Measurements from ENCODE around the gene HOXA9.

The HOXA9 gene

GRCh38 chr7:27209933-27210440 lies 44.6 kb upstream of the HOXA9 start:
- no peak overlapping the region for H3K4me3 ChIP-seq (ENCODE audit: low read length in 2 of 2)
- no peak overlapping the region for H3K23ac ChIP-seq (ENCODE audit: low read depth, low read length, poor library complexity)
- no peaks in the 10 kb centered on the region for H3K9me3 ChIP-seq (replicated peaks in 1 of 2; ENCODE audit: control insufficient read depth in 2 of 2, insufficient read depth in 1 of 2, low read depth in 1 of 2, low read length in 2 of 2)
- no peak overlapping the region for H4K8ac ChIP-seq (ENCODE audit: low read depth, low read length)
- H3K27ac ChIP-seq (replicated peaks; ENCODE audit: low read length) = no peak overlapping the region
- H2AK5ac ChIP-seq (ENCODE audit: low read depth, low read length) = no peak overlapping the region
- DNase-seq (ENCODE audit: low spot score) = no peak
- no peak overlapping the region for H3K18ac ChIP-seq (ENCODE audit: low read length)
- no peaks in the 10 kb centered on the region for H3K36me3 ChIP-seq (replicated peaks in 1 of 2; ENCODE audit: control insufficient read depth in 2 of 2, insufficient read depth in 2 of 2, low read length in 2 of 2)
- no peak overlapping the region for H3K14ac ChIP-seq (ENCODE audit: low read length)
- H3K4me2 ChIP-seq (ENCODE audit: insufficient read depth, low read length, poor library complexity, severe bottlenecking) = no peak overlapping the region
- no peak overlapping the region for H2BK5ac ChIP-seq (ENCODE audit: low read length)
- H3K4me1 ChIP-seq (ENCODE audit: control insufficient read depth in 2 of 2, insufficient read depth in 1 of 2, low read depth in 1 of 2, low read length in 2 of 2) = no peaks in the 10 kb centered on the region
- H2BK120ac ChIP-seq (ENCODE audit: low read depth, low read length) = no peak overlapping the region
- no peak overlapping the region for H3K4ac ChIP-seq (ENCODE audit: low read length)
- H4K91ac ChIP-seq (ENCODE audit: low read depth, low read length, poor library complexity) = no peak overlapping the region
- H3K9ac ChIP-seq (ENCODE audit: low read depth, low read length, poor library complexity) = no peak overlapping the region
- H3K79me1 ChIP-seq (ENCODE audit: low read depth, low read length) = no peaks in the 10 kb centered on the region
- no peak overlapping the region for H2AFZ ChIP-seq (ENCODE audit: low read length)
- no peak overlapping the region for H2BK15ac ChIP-seq (ENCODE audit: low read length)
- no CpG with 5 or more reads among the region's 11 CpGs for WGBS, 2 donors (ENCODE audit: extremely low coverage in 2 of 2, insufficient read length in 2 of 2, insufficient replicate concordance in 1 of 2)
- H3K27me3 ChIP-seq (ENCODE audit: control insufficient read depth in 3 of 3, insufficient read depth in 3 of 3, low read depth in 1 of 3, low read length in 3 of 3) = peaks cover 49 to 100% (median 97%) of the 10 kb centered on the region in 3 experiments
- H2BK12ac ChIP-seq (ENCODE audit: low read length) = no peak overlapping the region

DNA sequence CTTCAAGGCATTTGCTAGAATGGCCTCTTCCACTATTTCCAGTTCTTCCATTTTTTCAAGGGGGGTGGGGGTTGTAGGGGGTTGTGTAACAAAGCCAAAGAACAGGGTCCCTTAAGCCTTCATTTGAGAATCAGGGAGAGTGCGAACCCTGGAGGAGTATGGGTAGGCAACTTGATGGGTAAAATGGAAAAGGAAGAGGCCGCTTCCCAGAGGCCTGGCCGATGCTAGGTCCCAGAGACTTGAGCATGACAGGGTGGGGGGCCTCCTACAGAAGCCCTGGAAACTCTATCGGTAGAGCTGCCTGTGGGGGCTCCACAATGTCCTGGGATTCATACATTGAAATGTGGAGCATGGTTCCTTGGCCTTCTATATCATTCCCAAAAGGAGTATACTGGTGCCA lies 43.7 kb upstream of the HOXA9 start:
- Histone ChIP-seq H4K91ac (ENCODE audit: low read depth, low read length, poor library complexity) (no peak overlapping the region), H2BK12ac (ENCODE audit: low read length) (no peak overlapping the region), H3K36me3 (replicated peaks in 1 of 2; ENCODE audit: control insufficient read depth in 2 of 2, insufficient read depth in 2 of 2, low read length in 2 of 2) (no peaks in the 10 kb centered on the region), H3K4me1 (ENCODE audit: control insufficient read depth in 2 of 2, insufficient read depth in 1 of 2, low read depth in 1 of 2, low read length in 2 of 2) (no peaks in the 10 kb centered on the region), H3K4ac (ENCODE audit: low read length) (no peak overlapping the region), H2AK5ac (ENCODE audit: low read depth, low read length) (no peak overlapping the region), H3K79me1 (ENCODE audit: low read depth, low read length) (no peaks in the 10 kb centered on the region), H3K9me3 (replicated peaks in 1 of 2; ENCODE audit: control insufficient read depth in 2 of 2, insufficient read depth in 1 of 2, low read depth in 1 of 2, low read length in 2 of 2) (no peaks in the 10 kb centered on the region), H3K9ac (ENCODE audit: low read depth, low read length, poor library complexity) (no peak overlapping the region), H2AFZ (ENCODE audit: low read length) (no peak overlapping the region), H3K4me3 (ENCODE audit: low read length in 2 of 2) (no peak overlapping the region), H3K4me2 (ENCODE audit: insufficient read depth, low read length, poor library complexity, severe bottlenecking) (no peak overlapping the region), H2BK5ac (ENCODE audit: low read length) (no peak overlapping the region), H3K23ac (ENCODE audit: low read depth, low read length, poor library complexity) (no peak overlapping the region), H2BK120ac (ENCODE audit: low read depth, low read length) (no peak overlapping the region), H2BK15ac (ENCODE audit: low read length) (no peak overlapping the region), H3K27me3 (ENCODE audit: control insufficient read depth in 3 of 3, insufficient read depth in 3 of 3, low read depth in 1 of 3, low read length in 3 of 3) (peaks cover 50 to 100% (median 97%) of the 10 kb centered on the region in 3 experiments), H4K8ac (ENCODE audit: low read depth, low read length) (no peak overlapping the region), H3K14ac (ENCODE audit: low read length) (no peak overlapping the region), H3K18ac (ENCODE audit: low read length) (no peak overlapping the region), H3K27ac (replicated peaks; ENCODE audit: low read length) (no peak overlapping the region)
- no CpG with 5 or more reads among the region's 4 CpGs for WGBS, 2 donors (ENCODE audit: extremely low coverage in 2 of 2, insufficient read length in 2 of 2, insufficient replicate concordance in 1 of 2)
- DNase-seq (ENCODE audit: low spot score) = no peak

- Histone ChIP-seq H3K27ac (replicated peaks; ENCODE audit: low read length) (no peak overlapping the region), H2AK5ac (ENCODE audit: low read depth, low read length) (no peak overlapping the region), H2BK12ac (ENCODE audit: low read length) (no peak overlapping the region), H3K36me3 (replicated peaks in 1 of 2; ENCODE audit: control insufficient read depth in 2 of 2, insufficient read depth in 2 of 2, low read length in 2 of 2) (no peaks in the 10 kb centered on the region), H3K79me1 (ENCODE audit: low read depth, low read length) (no peaks in the 10 kb centered on the region), H3K4me1 (ENCODE audit: control insufficient read depth in 2 of 2, insufficient read depth in 1 of 2, low read depth in 1 of 2, low read length in 2 of 2) (no peaks in the 10 kb centered on the region), H3K23ac (ENCODE audit: low read depth, low read length, poor library complexity) (no peak overlapping the region), H3K18ac (ENCODE audit: low read length) (no peak overlapping the region), H3K4ac (ENCODE audit: low read length) (no peak overlapping the region), H2BK15ac (ENCODE audit: low read length) (no peak overlapping the region), H4K91ac (ENCODE audit: low read depth, low read length, poor library complexity) (no peak overlapping the region), H2AFZ (ENCODE audit: low read length) (no peak overlapping the region), H3K9ac (ENCODE audit: low read depth, low read length, poor library complexity) (no peak overlapping the region), H3K27me3 (ENCODE audit: control insufficient read depth in 3 of 3, insufficient read depth in 3 of 3, low read depth in 1 of 3, low read length in 3 of 3) (peaks cover 43 to 100% (median 97%) of the 10 kb centered on the region in 3 experiments), H3K9me3 (replicated peaks in 1 of 2; ENCODE audit: control insufficient read depth in 2 of 2, insufficient read depth in 1 of 2, low read depth in 1 of 2, low read length in 2 of 2) (no peaks in the 10 kb centered on the region), H3K14ac (ENCODE audit: low read length) (no peak overlapping the region), H2BK5ac (ENCODE audit: low read length) (no peak overlapping the region), H4K8ac (ENCODE audit: low read depth, low read length) (no peak overlapping the region), H3K4me3 (ENCODE audit: low read length in 2 of 2) (no peak overlapping the region), H2BK120ac (ENCODE audit: low read depth, low read length) (no peak overlapping the region), H3K4me2 (ENCODE audit: insufficient read depth, low read length, poor library complexity, severe bottlenecking) (no peak overlapping the region)
- DNase-seq (ENCODE audit: low spot score) = no peak
- WGBS, 2 donors (ENCODE audit: extremely low coverage in 2 of 2, insufficient read length in 2 of 2, insufficient replicate concordance in 1 of 2) = no CpG with 5 or more reads among the region's 7 CpGs
These were observed 42.1 kb upstream of the HOXA9 start for GRCh38 chr7:27207348-27207985.

DNA sequence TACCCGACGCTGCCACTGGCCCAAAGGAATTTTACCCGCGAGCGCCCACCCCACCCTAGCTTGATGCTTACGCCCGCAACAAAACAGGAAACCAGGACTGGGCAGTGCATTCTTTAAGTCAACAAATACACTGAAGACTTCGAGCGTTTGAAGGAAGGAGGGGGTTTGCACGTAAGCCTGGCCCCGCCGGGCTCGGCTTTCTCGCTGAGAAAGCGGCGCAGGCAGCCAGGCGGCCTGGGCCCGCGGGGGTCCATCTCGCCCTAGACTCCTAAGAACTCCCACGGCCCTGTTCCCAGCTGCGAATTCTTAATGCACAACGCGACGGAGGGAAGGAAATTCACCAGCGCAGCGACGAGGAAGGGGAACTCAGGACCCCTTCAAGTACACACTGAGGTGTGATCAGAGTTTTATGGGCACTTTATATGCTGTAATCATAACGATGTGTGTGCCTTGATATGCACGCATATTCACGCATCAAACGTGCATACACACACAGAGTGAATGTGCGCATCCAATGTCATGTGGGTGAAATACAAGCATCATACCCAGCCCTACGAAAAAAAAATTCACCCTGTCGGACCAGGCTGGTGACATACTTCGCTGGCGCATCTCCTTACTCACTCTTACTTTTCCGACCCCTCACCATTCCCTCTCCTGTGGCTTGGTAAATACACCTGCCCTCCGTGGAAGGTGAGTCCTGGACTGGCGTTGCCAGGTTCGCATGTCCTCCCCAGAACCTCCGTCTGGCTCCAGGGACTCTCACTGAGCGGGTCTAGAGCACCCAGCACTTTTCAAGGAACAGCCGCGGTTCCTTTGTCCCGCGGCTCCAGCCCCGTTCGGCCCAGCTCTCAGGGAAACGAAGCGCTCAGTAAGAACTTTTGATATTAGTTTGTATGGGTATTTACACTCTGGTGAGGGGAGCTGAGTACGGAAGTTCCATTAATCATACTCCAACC lies 40.3 kb upstream of the HOXA9 start:
- Histone ChIP-seq H3K4ac (ENCODE audit: low read length) (no peak overlapping the region), H3K4me1 (ENCODE audit: control insufficient read depth in 2 of 2, insufficient read depth in 1 of 2, low read depth in 1 of 2, low read length in 2 of 2) (no peaks in the 10 kb centered on the region), H4K8ac (ENCODE audit: low read depth, low read length) (no peak overlapping the region), H3K9ac (ENCODE audit: low read depth, low read length, poor library complexity) (no peak overlapping the region), H3K4me2 (ENCODE audit: insufficient read depth, low read length, poor library complexity, severe bottlenecking) (no peak overlapping the region), H2BK5ac (ENCODE audit: low read length) (no peak overlapping the region), H2BK120ac (ENCODE audit: low read depth, low read length) (no peak overlapping the region), H2BK15ac (ENCODE audit: low read length) (no peak overlapping the region), H2AK5ac (ENCODE audit: low read depth, low read length) (no peak overlapping the region), H3K23ac (ENCODE audit: low read depth, low read length, poor library complexity) (peak overlapping the region; percentile 89), H3K36me3 (replicated peaks in 1 of 2; ENCODE audit: control insufficient read depth in 2 of 2, insufficient read depth in 2 of 2, low read length in 2 of 2) (no peaks in the 10 kb centered on the region), H4K91ac (ENCODE audit: low read depth, low read length, poor library complexity) (no peak overlapping the region), H3K27me3 (ENCODE audit: control insufficient read depth in 3 of 3, insufficient read depth in 3 of 3, low read depth in 1 of 3, low read length in 3 of 3) (peaks cover 49 to 100% (median 97%) of the 10 kb centered on the region in 3 experiments), H3K27ac (replicated peaks; ENCODE audit: low read length) (no peak overlapping the region), H3K14ac (ENCODE audit: low read length) (peak overlapping the region; percentile 17), H3K18ac (ENCODE audit: low read length) (no peak overlapping the region), H3K9me3 (replicated peaks in 1 of 2; ENCODE audit: control insufficient read depth in 2 of 2, insufficient read depth in 1 of 2, low read depth in 1 of 2, low read length in 2 of 2) (no peaks in the 10 kb centered on the region), H2BK12ac (ENCODE audit: low read length) (no peak overlapping the region), H3K4me3 (ENCODE audit: low read length in 2 of 2) (no peak overlapping the region), H3K79me1 (ENCODE audit: low read depth, low read length) (no peaks in the 10 kb centered on the region), H2AFZ (ENCODE audit: low read length) (peak overlapping the region; percentile 71)
- no CpG with 5 or more reads among the region's 52 CpGs for whole genome bisulfite sequencing, 2 donors (ENCODE audit: extremely low coverage in 2 of 2, insufficient read length in 2 of 2, insufficient replicate concordance in 1 of 2)
- DNase-seq (ENCODE audit: low spot score) = no peak
